ENCODE data around the gene MYLK. TPM values are rescaled to one million over a fixed set of nuclear protein-coding genes. Genes with fewer than 3 reads are reported as not detected.
"Not testable (repeated sequence)": the region's sequence is repeated elsewhere in the genome, so short reads cannot be mapped to it uniquely, and the experiment has no call there.

Gene MYLK
- total RNA-seq, 2 experiments from 2014 or later, result not detected

DNA sequence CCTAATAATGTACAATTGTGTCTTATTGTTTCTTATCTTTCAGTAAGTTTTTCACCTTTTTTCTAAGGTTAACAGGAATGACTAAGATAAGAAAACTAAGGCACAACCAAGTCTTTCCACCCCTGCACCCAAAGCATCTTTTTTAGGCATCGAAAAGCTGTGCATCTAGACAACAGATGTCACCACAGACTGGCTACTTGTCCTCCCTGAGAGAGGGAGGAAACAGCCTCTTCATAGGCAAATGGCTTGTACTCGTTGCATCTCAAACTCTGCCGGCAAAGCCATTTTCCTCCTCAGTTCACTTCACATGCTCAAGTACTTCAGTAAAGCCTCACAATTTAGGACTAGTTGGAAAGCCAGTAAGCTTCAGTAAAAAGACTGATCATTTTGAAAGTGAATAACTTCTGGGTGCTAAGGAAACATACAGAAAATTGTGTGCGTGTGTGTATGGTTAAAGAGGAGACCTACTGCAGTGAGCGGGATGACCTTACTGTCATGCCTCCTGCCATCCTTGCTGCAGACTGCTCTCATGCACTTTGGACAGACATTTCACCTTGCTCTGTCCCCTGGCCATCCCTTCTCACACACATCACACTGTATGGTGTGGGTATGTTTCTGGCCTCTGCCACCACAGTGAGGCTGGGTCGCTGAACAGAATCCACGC, 262.8 kb downstream of the MYLK start:
- Mint-ChIP-seq H3K36me3 (ENCODE audit: low read depth) (no peaks in the 10 kb centered on the region), H3K4me1 (ENCODE audit: low read depth) (no peaks in the 10 kb centered on the region), H3K27me3 (ENCODE audit: low read depth) (no peaks in the 10 kb centered on the region), H3K9me3 (no peaks in the 10 kb centered on the region), H3K4me3 (no peak overlapping the region), H3K27ac (no peak overlapping the region)
- DNase-seq, result no peak
- CTCF ChIA-PET, result interaction anchor here (1.6 kb wide), 1 partner anchor 31 kb away, joined by 5 read pairs; no protein-coding TSS in a partner anchor
- intact Hi-C loops (cut with micrococcal nuclease), result no loop called here

DNA sequence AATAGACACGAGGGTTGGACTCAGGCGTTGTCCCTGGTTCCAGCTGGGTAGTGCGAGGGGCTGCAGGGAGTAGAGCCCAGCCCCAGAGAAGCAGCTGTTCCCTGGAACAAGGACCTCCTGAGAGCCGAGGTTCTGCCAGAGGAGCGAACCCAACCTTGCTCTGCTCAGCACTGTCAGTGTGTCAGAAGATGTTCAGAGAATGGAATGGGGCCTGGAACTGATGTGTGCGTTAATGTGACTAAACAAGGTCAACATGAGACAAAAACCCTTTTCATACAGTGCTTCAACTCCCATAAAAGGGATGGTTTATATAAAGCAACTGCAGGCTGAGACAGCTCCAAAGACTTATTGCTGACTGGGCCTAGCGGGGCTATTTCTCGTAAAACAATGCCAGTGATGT, 263.8 kb downstream of the MYLK start:
- Mint-ChIP-seq H3K4me3 (no peak overlapping the region), H3K36me3 (ENCODE audit: low read depth) (no peaks in the 10 kb centered on the region), H3K27me3 (ENCODE audit: low read depth) (no peaks in the 10 kb centered on the region), H3K9me3 (no peaks in the 10 kb centered on the region), H3K4me1 (ENCODE audit: low read depth) (no peaks in the 10 kb centered on the region), H3K27ac (no peak overlapping the region)
- intact Hi-C loops (cut with micrococcal nuclease), result no loop called here
- CTCF ChIA-PET, result interaction anchor here (0.7 to 1.0 kb wide), 2 partner anchors 362 to 853 kb away, joined by 3 to 4 read pairs; no protein-coding TSS in a partner anchor
- DNase-seq, result no peak

DNA sequence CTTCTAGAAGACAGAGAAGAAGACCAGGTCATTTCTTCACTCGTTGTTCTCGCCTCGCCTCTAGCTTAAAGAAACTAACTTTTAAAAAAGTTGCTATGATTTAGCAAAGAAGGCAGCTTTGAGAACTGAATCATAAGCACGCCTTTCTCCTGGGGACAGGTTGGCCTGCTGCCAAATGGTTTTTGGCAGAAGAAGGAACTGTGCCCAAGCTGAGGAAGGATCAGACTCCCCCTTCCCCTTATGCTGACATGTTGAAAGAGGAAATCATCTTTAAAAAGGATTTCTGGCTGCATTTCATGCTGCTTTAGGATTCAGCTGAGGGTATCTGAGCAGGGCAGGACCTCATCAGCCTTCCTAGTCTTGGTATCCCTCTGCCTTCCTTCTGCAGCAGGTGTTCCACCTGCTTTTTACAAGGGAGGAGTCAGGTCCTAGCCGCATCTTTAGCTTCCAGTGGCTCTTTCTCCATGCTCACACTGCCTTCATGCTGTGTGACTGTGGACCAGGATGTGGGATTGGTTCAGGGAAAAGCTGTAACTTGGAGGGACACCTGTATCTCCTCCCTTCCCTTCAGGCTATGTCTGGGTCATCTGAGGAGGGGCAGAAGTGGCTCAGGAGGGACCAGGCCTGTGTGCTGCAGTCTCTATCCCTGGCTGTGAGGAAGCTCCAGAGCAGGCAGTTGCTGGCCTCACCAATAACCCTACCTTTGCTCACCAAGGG, 265.2 kb downstream of the MYLK start:
- DNase-seq, result no peak
- CTCF ChIA-PET, result interaction anchor here (0.5 to 1.2 kb wide), 2 partner anchors 24 to 36 kb away, joined by 4 read pairs; no protein-coding TSS in a partner anchor
- Mint-ChIP-seq H3K27ac (no peak overlapping the region), H3K9me3 (no peaks in the 10 kb centered on the region), H3K4me3 (no peak overlapping the region), H3K4me1 (ENCODE audit: low read depth) (no peaks in the 10 kb centered on the region), H3K36me3 (ENCODE audit: low read depth) (peaks cover 2% of the 10 kb centered on the region), H3K27me3 (ENCODE audit: low read depth) (no peaks in the 10 kb centered on the region)
- intact Hi-C loops (cut with micrococcal nuclease), result no loop called here

DNA sequence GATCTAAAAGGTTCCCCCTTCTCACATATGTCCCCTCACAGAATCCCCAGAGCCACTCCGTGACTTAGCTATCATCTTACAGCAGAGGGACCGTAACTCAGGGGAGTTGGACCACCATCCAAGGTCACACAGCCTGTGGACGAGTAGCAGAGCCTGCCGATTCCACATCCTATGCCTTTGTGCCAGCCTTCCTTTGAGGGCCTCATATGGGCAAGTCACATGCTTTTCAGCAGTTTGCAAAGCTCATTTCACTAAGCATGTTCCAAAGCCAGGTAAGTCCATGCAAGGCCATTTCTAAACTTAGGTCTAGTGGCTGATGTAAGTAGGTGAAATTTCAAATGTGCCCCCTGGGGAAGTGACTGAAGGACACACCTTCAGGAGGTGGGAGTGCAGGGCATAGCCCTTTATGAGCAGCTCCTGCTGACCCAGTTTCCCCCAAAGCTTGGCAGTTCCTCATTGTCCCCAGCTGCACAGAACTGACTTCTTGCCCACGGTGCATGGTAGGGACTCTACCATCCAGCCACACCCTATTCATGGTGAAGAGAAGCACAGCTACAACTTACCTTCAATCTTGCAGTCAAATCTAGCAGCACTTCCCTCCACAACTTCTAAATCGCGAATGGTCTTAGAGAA, 265.9 kb downstream of the MYLK start:
- Mint-ChIP-seq H3K27ac (no peak overlapping the region), H3K36me3 (ENCODE audit: low read depth) (peaks cover 2% of the 10 kb centered on the region), H3K4me1 (ENCODE audit: low read depth) (no peaks in the 10 kb centered on the region), H3K9me3 (no peaks in the 10 kb centered on the region), H3K4me3 (no peak overlapping the region), H3K27me3 (ENCODE audit: low read depth) (no peaks in the 10 kb centered on the region)
- intact Hi-C loops (cut with micrococcal nuclease), result no loop called here
- no peak for DNase-seq
- CTCF ChIA-PET, result interaction anchor here (0.5 to 1.2 kb wide), 3 partner anchors 25 to 164 kb away, joined by 3 to 4 read pairs (median 4); no protein-coding TSS in a partner anchor

DNA sequence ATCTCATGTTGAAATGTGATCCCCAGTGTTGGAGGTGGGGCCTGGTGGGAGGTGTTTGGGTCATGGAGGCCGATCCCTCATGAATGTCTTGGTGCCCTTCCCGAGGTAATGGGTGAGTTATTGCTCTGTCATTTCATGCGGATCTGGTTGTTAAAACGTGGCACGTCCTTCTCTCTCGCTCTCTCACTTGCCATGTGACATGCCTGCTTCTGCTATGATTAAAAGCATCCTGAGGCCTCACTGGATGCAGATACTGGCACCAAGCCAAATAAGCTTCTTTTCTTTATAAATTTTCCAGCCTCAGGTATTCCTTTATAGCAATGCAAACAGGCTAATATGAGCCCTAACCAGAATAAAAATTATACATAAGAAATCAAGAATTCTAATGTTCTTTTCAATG, 267.5 kb downstream of the MYLK start:
- Mint-ChIP-seq H3K4me3 (no peak overlapping the region), H3K27ac (no peak overlapping the region), H3K27me3 (ENCODE audit: low read depth) (no peaks in the 10 kb centered on the region), H3K36me3 (ENCODE audit: low read depth) (peaks cover 4% of the 10 kb centered on the region), H3K9me3 (no peaks in the 10 kb centered on the region), H3K4me1 (ENCODE audit: low read depth) (no peaks in the 10 kb centered on the region)
- CTCF ChIA-PET, result no interaction called here
- no peak for DNase-seq
- intact Hi-C loops (cut with micrococcal nuclease), result no loop called here

DNA sequence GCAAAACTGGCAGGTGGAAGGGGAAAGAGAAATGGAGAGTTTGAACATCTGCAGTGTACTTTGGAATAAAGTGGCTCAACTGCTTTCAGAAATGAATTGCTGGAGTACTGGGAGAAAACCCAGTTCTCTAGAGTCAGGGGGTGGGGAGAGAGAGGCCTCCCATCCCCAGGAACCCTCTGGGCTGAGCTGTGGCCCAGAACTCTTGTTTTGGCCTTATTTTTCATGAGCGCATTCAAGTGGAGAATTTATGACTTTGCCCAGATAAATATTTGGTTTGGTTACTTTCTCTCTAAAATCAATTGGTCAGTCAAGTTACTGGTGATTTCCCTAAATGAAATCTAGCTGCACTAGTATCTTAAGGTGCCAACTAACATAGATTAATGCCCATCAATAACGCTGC, 270.6 kb downstream of the MYLK start:
- H3K4me3 Mint-ChIP-seq, result no peak overlapping the region
- no peak for DNase-seq
- no peaks in the 10 kb centered on the region for H3K27me3 Mint-ChIP-seq (ENCODE audit: low read depth)
- H3K4me1 Mint-ChIP-seq (ENCODE audit: low read depth), result no peaks in the 10 kb centered on the region
- CTCF ChIA-PET, result interaction anchor here (1.9 kb wide), 1 partner anchor 10 kb away, joined by 5 read pairs; no protein-coding TSS in a partner anchor
- H3K27ac Mint-ChIP-seq, result no peak overlapping the region
- H3K9me3 Mint-ChIP-seq, result no peaks in the 10 kb centered on the region
- H3K36me3 Mint-ChIP-seq (ENCODE audit: low read depth), result peaks cover 7% of the 10 kb centered on the region
- intact Hi-C loops (cut with micrococcal nuclease), result no loop called here

DNA sequence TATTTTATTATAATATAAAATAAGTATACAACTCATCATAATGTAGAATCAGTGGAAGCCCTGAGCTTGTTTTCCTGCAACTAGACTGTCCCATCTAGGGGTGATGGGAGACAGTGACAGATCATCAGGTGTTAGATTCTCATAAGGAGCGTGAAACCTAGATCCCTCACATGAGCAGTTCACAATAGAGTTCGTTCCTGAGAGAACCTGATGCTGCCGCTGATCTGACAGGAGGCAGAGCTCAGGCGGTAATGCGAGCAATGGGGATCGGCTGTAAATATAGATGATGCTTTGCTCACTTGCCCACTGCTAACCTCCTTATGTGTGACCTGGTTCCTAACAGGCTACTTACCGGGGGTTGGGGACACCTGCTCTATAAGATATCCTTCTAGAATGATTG, 272.5 kb downstream of the MYLK start:
- DNase-seq; intact Hi-C loops (cut with micrococcal nuclease); H3K27me3 Mint-ChIP-seq (ENCODE audit: low read depth); H3K4me1 Mint-ChIP-seq (ENCODE audit: low read depth); H3K27ac Mint-ChIP-seq; H3K4me3 Mint-ChIP-seq; H3K9me3 Mint-ChIP-seq: not testable (repeated sequence)
- CTCF ChIA-PET, result interaction anchor here (0.8 kb wide), 1 partner anchor 10 kb away, joined by 3 read pairs; no protein-coding TSS in a partner anchor
- peaks cover 11% of the 10 kb centered on the region for H3K36me3 Mint-ChIP-seq (ENCODE audit: low read depth)

DNA sequence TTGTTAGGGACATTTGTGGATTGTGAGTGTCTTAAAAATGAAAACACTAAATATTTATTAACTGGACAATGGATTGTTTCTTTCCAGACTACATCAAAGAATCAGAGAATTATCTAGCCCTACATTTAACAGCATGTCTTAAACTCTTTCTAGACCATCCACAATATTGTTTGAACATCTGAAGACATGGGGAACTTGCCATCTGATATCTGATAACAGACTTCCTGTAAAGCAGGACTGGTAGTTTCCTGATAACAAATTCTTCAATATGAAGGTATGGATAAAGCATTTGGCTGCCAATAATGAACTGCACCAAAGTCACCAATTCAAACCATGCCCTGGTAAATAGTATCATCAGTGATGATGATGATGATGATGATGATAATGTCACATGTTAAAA, 273.1 kb downstream of the MYLK start:
- Mint-ChIP-seq H3K9me3 (no peaks in the 10 kb centered on the region), H3K27me3 (ENCODE audit: low read depth) (no peaks in the 10 kb centered on the region), H3K27ac (no peak overlapping the region), H3K36me3 (ENCODE audit: low read depth) (peaks cover 11% of the 10 kb centered on the region), H3K4me3 (no peak overlapping the region), H3K4me1 (ENCODE audit: low read depth) (peaks cover 3% of the 10 kb centered on the region)
- no peak for DNase-seq
- CTCF ChIA-PET, result no interaction called here
- intact Hi-C loops (cut with micrococcal nuclease), result no loop called here

DNA sequence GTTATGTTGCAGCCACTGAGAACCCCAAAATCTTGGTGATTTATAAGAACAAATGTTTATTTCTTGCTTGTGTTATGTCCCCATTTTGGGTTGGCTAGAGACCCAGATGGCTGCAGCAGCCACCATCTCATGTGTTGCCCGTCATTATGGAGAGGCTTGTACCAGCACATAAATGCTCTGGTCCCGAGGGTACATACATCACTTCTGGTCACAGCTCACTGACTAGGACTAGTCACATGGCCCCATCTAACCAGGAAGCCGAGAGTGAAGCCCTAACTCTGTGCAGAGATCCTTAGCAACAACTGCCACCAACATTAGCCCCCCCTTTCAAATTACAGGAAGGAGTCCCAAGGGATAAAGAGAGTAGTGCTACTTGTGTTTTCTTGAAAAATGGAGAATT, 273.8 kb downstream of the MYLK start:
- H3K27ac Mint-ChIP-seq, result no peak overlapping the region
- peaks cover 5% of the 10 kb centered on the region for H3K4me1 Mint-ChIP-seq (ENCODE audit: low read depth)
- H3K9me3 Mint-ChIP-seq, result no peaks in the 10 kb centered on the region
- peaks cover 11% of the 10 kb centered on the region for H3K36me3 Mint-ChIP-seq (ENCODE audit: low read depth)
- no peak for DNase-seq
- CTCF ChIA-PET, result no interaction called here
- intact Hi-C loops (cut with micrococcal nuclease), result no loop called here
- H3K4me3 Mint-ChIP-seq, result no peak overlapping the region
- no peaks in the 10 kb centered on the region for H3K27me3 Mint-ChIP-seq (ENCODE audit: low read depth)

DNA sequence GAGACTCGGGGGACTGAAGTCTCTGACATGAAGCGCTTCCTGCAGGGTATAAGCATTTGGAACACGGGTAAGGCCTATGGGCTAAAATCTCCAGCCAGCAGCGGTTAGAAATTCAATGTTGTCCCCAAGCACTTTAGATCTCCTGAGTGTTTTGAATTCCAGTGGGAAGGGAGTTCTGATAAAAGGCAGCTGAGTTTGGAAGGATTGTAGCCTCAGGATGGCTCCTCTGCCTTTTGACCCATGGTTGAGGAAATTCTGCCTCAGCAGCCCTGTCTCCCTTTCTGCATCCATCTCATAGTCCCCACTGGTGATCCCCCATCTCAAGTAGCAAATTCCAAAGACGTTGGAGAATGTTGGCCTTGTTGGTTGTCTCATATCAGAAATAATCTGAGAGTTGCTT, 275.1 kb downstream of the MYLK start:
- no peaks in the 10 kb centered on the region for H3K27me3 Mint-ChIP-seq (ENCODE audit: low read depth)
- H3K4me3 Mint-ChIP-seq, result no peak overlapping the region
- no peak for DNase-seq
- no peaks in the 10 kb centered on the region for H3K9me3 Mint-ChIP-seq
- CTCF ChIA-PET, result interaction anchor here (1.0 kb wide), 2 partner anchors 34 to 115 kb away, joined by 3 read pairs; no protein-coding TSS in a partner anchor
- H3K4me1 Mint-ChIP-seq (ENCODE audit: low read depth), result peaks cover 11% of the 10 kb centered on the region
- peaks cover 10% of the 10 kb centered on the region for H3K36me3 Mint-ChIP-seq (ENCODE audit: low read depth)
- H3K27ac Mint-ChIP-seq, result no peak overlapping the region
- intact Hi-C loops (cut with micrococcal nuclease), result no loop called here

DNA sequence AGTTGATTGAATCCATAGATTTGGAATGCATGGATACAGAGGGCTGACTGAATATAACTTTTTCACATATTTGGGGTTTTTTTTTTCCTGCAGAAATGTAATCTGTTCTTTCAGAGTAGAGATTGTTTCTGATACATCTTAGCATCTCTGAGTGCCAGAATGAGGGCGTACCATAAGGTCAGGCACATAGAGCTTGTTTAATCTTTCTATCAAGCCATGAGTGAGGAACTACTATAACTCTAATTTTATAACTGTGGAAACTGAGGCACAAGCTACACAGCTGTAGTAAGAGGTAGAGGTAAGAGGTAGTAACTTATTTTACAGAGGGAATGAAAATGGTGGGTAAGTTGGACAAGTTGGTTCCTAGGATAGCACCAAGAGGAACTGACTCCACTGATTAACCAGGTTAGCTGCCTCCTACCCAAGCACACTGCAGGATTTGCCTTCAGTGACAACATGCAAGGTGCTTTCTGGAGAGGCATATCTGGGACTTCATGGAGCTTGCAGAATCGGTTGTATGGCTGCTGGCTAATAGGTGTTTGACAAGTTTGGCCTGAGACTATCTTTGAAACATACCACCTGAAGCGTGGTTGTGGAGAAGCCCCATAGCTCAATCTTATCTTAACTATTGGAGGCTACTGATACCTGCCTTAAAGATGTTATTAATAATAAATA, 275.7 kb downstream of the MYLK start:
- H3K27ac Mint-ChIP-seq, result no peak overlapping the region
- no peaks in the 10 kb centered on the region for H3K27me3 Mint-ChIP-seq (ENCODE audit: low read depth)
- H3K4me3 Mint-ChIP-seq, result no peak overlapping the region
- peaks cover 9% of the 10 kb centered on the region for H3K36me3 Mint-ChIP-seq (ENCODE audit: low read depth)
- no peaks in the 10 kb centered on the region for H3K9me3 Mint-ChIP-seq
- peaks cover 11% of the 10 kb centered on the region for H3K4me1 Mint-ChIP-seq (ENCODE audit: low read depth)
- intact Hi-C loops (cut with micrococcal nuclease), result no loop called here
- DNase-seq, result no peak
- CTCF ChIA-PET, result interaction anchor here (1.0 kb wide), 2 partner anchors 34 to 116 kb away, joined by 3 read pairs; no protein-coding TSS in a partner anchor

DNA sequence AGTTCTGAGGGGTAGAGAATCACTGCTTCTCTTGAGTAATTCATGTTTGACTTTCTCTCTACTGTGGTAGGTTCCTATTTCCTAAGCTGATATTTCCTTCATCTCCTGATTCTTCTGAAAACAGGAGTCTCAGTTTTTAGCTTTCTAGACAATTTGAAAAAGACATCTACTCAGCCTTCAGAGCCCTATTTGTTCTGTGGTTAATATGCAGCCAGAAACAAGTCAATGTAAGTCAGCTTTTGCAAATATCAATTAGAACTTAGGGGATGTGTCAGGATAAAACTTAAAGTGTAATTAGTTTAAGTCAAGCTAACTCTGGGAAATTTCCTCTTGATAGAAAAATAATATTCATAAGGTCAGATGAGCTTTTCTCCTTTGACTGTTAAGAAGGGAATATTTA, 277.6 kb downstream of the MYLK start:
- peaks cover 7% of the 10 kb centered on the region for H3K36me3 Mint-ChIP-seq (ENCODE audit: low read depth)
- no peak overlapping the region for H3K27ac Mint-ChIP-seq
- no peak overlapping the region for H3K4me3 Mint-ChIP-seq
- no peak for DNase-seq
- no peaks in the 10 kb centered on the region for H3K9me3 Mint-ChIP-seq
- CTCF ChIA-PET, result interaction anchor here (0.5 kb wide), 1 partner anchor 504 kb away, joined by 4 read pairs; no protein-coding TSS in a partner anchor
- no peaks in the 10 kb centered on the region for H3K27me3 Mint-ChIP-seq (ENCODE audit: low read depth)
- peaks cover 11% of the 10 kb centered on the region for H3K4me1 Mint-ChIP-seq (ENCODE audit: low read depth)
- intact Hi-C loops (cut with micrococcal nuclease), result no loop called here

Measured in activated naive CD4-positive, alpha-beta T cell treated with anti-CD3 and anti-CD28 coated beads for 36 hours (primary cell).